HepG2 (cell line): Measurements from ENCODE around the gene TOP3B. TPM values are rescaled to one million over a fixed set of nuclear protein-coding genes. Genes with fewer than 3 reads are reported as not detected.

ENCODE experiments used
- ATAC-seq: fragments of 200-7000 bp; cut with Tn5 transposase; 3 replicates; pipeline ENCODE4 v1.9.1; 2020; ENCODE audit warnings: mild to moderate bottlenecking, moderate library complexity
- BruUV-seq: library from RNA; stranded (reverse); fragments of 400-500 nt; replicated peaks from 2 replicates; lab custom pipeline; 2021; lab: Mats Ljungman, UMichigan
- CTCF ChIA-PET: fragments of 300-600 bp; formaldehyde crosslinking; extraction: SDS; loops from one replicate; lab custom pipeline; 2021; ENCODE audit warnings: low total read pairs, inconsistent platforms, low intra/inter-chr PET ratio; lab: Yijun Ruan, JAX
- POLR2A ChIA-PET: fragments of 350-600 bp; sonication (Branson Sonifier 250); formaldehyde crosslinking; loops from one replicate; lab custom pipeline; 2020; ENCODE audit warnings: antibody characterized with exemption, inconsistent platforms; lab: Yijun Ruan, JAX
- DNase-seq: peaks from one replicate; pipeline ENCODE4 v3.0.0-alpha.2; 2015; ENCODE audit warnings: low spot score
- FAIRE-seq: peaks from 3 replicates; lab custom pipeline; 2011; peaks lifted over from hg19 to GRCh38; lab: Jason Lieb, UNC
- H2AFZ ChIP-seq: one replicate; pipeline ENCODE4 v1.6.1; 2011; ENCODE audit warnings: low read length, inconsistent platforms
- H3K27ac ChIP-seq: fragments of 300-600 bp; 3 replicates; pipeline ENCODE4 v1.8.0; 2011; ENCODE audit warnings: mixed run types, mild to moderate bottlenecking, mixed read lengths, low read length, inconsistent platforms; ENCODE audit not compliant: insufficient read depth; ENCODE audit errors: extremely low read length
- H3K27me3 ChIP-seq, 2 experiments: fragments of 200-600 bp in 1 of 2; 2 replicates in 1 of 2; 3 replicates in 1 of 2; pipeline versions ENCODE4 v1.6.0 to v1.8.0; 2011; ENCODE audit warnings: low read length in 2 of 2, mild to moderate bottlenecking in 2 of 2, moderate library complexity in 2 of 2, inconsistent platforms in 1 of 2; ENCODE audit not compliant: insufficient read depth in 2 of 2, control insufficient read depth in 1 of 2
- H3K36me3 ChIP-seq, 2 experiments: fragments of 200-600 bp in 1 of 2; replicated peaks in 1 of 2; 2 replicates in 1 of 2; 3 replicates in 1 of 2; pipeline versions ENCODE4 v1.5.1 to v1.8.0; 2011; ENCODE audit warnings: low read length in 2 of 2, inconsistent platforms in 1 of 2; ENCODE audit not compliant: insufficient read depth in 2 of 2, control insufficient read depth in 1 of 2
- H3K4me1 ChIP-seq: 2 replicates; pipeline ENCODE4 v1.5.1; 2012; ENCODE audit warnings: low read length, inconsistent platforms; ENCODE audit not compliant: insufficient read depth
- H3K4me2 ChIP-seq: 2 replicates; pipeline ENCODE4 v1.6.0; 2011; ENCODE audit warnings: low read depth, low read length, inconsistent platforms
- H3K4me3 ChIP-seq, 3 experiments: fragments of 200-600 bp in 1 of 3; sonication (generic), shearing (Covaris generic) in 1 of 3; replicated peaks in 1 of 3; 2 replicates each; pipeline ENCODE4 v1.5.1; 2011 to 2016; ENCODE audit warnings: low read length in 3 of 3, inconsistent platforms in 2 of 3, low read depth in 2 of 3, mild to moderate bottlenecking in 2 of 3, control low read depth in 1 of 3, mixed read lengths in 1 of 3; ENCODE audit not compliant: insufficient read depth in 1 of 3
- H3K79me2 ChIP-seq: one replicate; pipeline ENCODE4 v1.6.1; 2011; ENCODE audit warnings: low read length, inconsistent platforms; ENCODE audit not compliant: insufficient read depth
- H3K9ac ChIP-seq: 2 replicates; pipeline ENCODE4 v1.6.0; 2011; ENCODE audit warnings: mild to moderate bottlenecking, low read depth, low read length, inconsistent platforms; ENCODE audit not compliant: insufficient read depth
- H3K9me3 ChIP-seq: 2 replicates; pipeline ENCODE4 v1.5.1; 2012; ENCODE audit warnings: mild to moderate bottlenecking, low read length
- H4K20me1 ChIP-seq: 2 replicates; pipeline ENCODE4 v1.6.0; 2011; ENCODE audit warnings: inconsistent platforms, mild to moderate bottlenecking, low read length, moderate library complexity; ENCODE audit not compliant: insufficient read depth
- ATM ChIP-seq: fragments of 450-650 bp; IDR thresholded peaks from 2 replicates; pipeline ENCODE4 v1.7.1; 2017; ENCODE audit warnings: mild to moderate bottlenecking, borderline replicate concordance
- IRX3 ChIP-seq: sonication (generic); formaldehyde crosslinking; IDR thresholded peaks from 2 replicates; pipeline ENCODE4 v1.8.1; 2023; ENCODE audit warnings: mild to moderate bottlenecking, low read depth, missing genetic modification reagents, borderline replicate concordance
- KLF12 ChIP-seq: sonication (generic); formaldehyde crosslinking; IDR thresholded peaks from 2 replicates; pipeline ENCODE4 v1.4.0; 2020; ENCODE audit warnings: missing genetic modification reagents, borderline replicate concordance
- MATR3 ChIP-seq: sonication (generic); formaldehyde crosslinking; IDR thresholded peaks from 2 replicates; pipeline ENCODE4 v1.4.0; 2020; ENCODE audit warnings: missing genetic modification reagents
- MXI1 ChIP-seq: IDR thresholded peaks from 3 replicates; pipeline ENCODE4 v1.6.1; 2012; ENCODE audit warnings: low read depth, low read length, inconsistent platforms, borderline replicate concordance
- WIZ ChIP-seq: sonication (generic); formaldehyde crosslinking; IDR thresholded peaks from 2 replicates; pipeline ENCODE4 v1.5.1; 2020; ENCODE audit warnings: mild to moderate bottlenecking, missing genetic modification reagents
- ZFP36L2 ChIP-seq: sonication (generic); formaldehyde crosslinking; IDR thresholded peaks from 2 replicates; pipeline ENCODE4 v1.4.0; 2020; ENCODE audit warnings: missing genetic modification reagents
- ZNF33A ChIP-seq: sonication (generic); formaldehyde crosslinking; IDR thresholded peaks from 2 replicates; pipeline ENCODE4 v1.5.1; 2020; ENCODE audit warnings: missing genetic modification reagents, mild to moderate bottlenecking, moderate library complexity, borderline replicate concordance
- ZNF382 ChIP-seq: sonication (generic); formaldehyde crosslinking; IDR thresholded peaks from 2 replicates; pipeline ENCODE4 v1.5.0; 2020; ENCODE audit warnings: missing genetic modification reagents, mild to moderate bottlenecking, borderline replicate concordance
- ZNF512 ChIP-seq: sonication (generic); formaldehyde crosslinking; IDR thresholded peaks from 2 replicates; pipeline ENCODE4 v1.4.0; 2020; ENCODE audit warnings: mild to moderate bottlenecking, missing genetic modification reagents
- ZNF644 ChIP-seq: IDR thresholded peaks from 2 replicates; pipeline ENCODE4 v1.6.1; 2016; ENCODE audit warnings: low read depth
- ZSCAN21 ChIP-seq: sonication (generic); formaldehyde crosslinking; IDR thresholded peaks from 2 replicates; pipeline ENCODE4 v1.8.0; 2022; ENCODE audit warnings: mild to moderate bottlenecking, missing genetic modification reagents, moderate library complexity, borderline replicate concordance
- ZSCAN22 ChIP-seq: sonication (generic); formaldehyde crosslinking; IDR thresholded peaks from 2 replicates; pipeline ENCODE4 v1.4.0; 2020; ENCODE audit warnings: mild to moderate bottlenecking, missing genetic modification reagents
- ZSCAN30 ChIP-seq: sonication (generic); formaldehyde crosslinking; IDR thresholded peaks from 2 replicates; pipeline ENCODE4 v1.5.0; 2020; ENCODE audit warnings: mild to moderate bottlenecking, missing genetic modification reagents
- WGBS: methylation state at CpG from one replicate; pipeline ENCODE4 v1.1.6; 2017; ENCODE audit warnings: low lambda C conversion rate; 5-methylcytosine and 5-hydroxymethylcytosine counted together
- in situ Hi-C: cut with HindIII; loops from 2 replicates; pipeline ENCODE4 v1.10.0; 2017; ENCODE audit warnings: low pct_unique_long_range_greater_than_20kb; ENCODE audit not compliant: extremely low pct_ligation_motif_present
- intact Hi-C: fragments of 100-400 bp; cut with micrococcal nuclease; formaldehyde crosslinking; loops from one replicate; pipeline ENCODE4 v1.10.0; 2022; ENCODE audit not compliant: unreplicated experiment
- polyA plus RNA-seq, 8 experiments: library from polyadenylated mRNA; depleted of rRNA in 3 of 8; stranded (reverse) in 7 of 8; unstranded in 1 of 8; fragments of >200 nt; fragmentation: Illumina TruSeq in 4 of 8; extraction: Trizol in 4 of 8; gene quantifications; 2 replicates each; pipeline versions ENCODE4 v1.2.1 to v1.2.3, GENCODE V29; 2011 to 2016; ENCODE audit warnings: low read depth in 4 of 8, missing spikeins in 1 of 8, mixed read lengths in 1 of 8; ENCODE audit not compliant: insufficient read depth in 1 of 8
- total RNA-seq, 5 experiments: library from RNA; depleted of rRNA; stranded (reverse); fragments of >200 nt; fragmentation: Illumina TruSeq; extraction: Trizol; gene quantifications; 2 replicates each; pipeline ENCODE4 v1.2.3, GENCODE V29; 2016; ENCODE audit warnings: low read depth in 1 of 5
- TF ChIP-seq, protein P1 (sequence below): sonication (generic); formaldehyde crosslinking; IDR thresholded peaks from 2 replicates; pipeline ENCODE4 v1.5.1; 2020; ENCODE audit warnings: missing genetic modification reagents, mild to moderate bottlenecking, borderline replicate concordance
- TF ChIP-seq, protein P2 (sequence below): sonication (generic); formaldehyde crosslinking; IDR thresholded peaks from 2 replicates; pipeline ENCODE4 v1.4.0; 2020; ENCODE audit warnings: missing genetic modification reagents

Gene TOP3B
- total and polyA plus RNA-seq, 2 of the 13 experiments (the other 11 are each of a cell fraction or from before 2014, with no cell fraction given): 28.5 to 29.7 TPM

DNA sequence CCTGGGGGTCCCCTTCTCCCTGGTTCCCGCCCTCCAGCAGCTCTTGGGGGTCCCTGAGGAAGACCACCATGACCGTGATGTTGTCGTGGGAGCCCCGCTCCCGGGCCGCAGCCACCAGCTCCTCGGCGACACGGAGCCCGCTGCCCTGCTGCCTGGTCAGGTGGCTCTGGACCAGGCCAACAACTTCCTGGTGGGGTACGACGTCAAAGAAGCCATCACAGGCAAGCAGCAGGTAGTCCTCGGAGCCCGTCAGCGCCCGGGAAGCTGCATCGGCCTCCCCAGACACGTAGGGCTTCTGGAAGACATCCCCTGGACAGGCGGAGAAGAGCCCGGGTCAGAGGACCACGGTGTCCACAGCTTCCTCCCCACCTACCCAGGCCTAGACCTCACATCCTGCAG lies 59.4 kb downstream of the TOP3B start (continued):
- no peak for TF ChIP-seq ZSCAN30 (CRISPR knock-in tag)
- TF ChIP-seq, protein P1, sequence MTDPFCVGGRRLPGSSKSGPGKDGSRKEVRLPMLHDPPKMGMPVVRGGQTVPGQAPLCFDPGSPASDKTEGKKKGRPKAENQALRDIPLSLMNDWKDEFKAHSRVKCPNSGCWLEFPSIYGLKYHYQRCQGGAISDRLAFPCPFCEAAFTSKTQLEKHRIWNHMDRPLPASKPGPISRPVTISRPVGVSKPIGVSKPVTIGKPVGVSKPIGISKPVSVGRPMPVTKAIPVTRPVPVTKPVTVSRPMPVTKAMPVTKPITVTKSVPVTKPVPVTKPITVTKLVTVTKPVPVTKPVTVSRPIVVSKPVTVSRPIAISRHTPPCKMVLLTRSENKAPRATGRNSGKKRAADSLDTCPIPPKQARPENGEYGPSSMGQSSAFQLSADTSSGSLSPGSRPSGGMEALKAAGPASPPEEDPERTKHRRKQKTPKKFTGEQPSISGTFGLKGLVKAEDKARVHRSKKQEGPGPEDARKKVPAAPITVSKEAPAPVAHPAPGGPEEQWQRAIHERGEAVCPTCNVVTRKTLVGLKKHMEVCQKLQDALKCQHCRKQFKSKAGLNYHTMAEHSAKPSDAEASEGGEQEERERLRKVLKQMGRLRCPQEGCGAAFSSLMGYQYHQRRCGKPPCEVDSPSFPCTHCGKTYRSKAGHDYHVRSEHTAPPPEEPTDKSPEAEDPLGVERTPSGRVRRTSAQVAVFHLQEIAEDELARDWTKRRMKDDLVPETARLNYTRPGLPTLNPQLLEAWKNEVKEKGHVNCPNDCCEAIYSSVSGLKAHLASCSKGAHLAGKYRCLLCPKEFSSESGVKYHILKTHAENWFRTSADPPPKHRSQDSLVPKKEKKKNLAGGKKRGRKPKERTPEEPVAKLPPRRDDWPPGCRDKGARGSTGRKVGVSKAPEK (CRISPR knock-in tag): no peak
- no peak for TF ChIP-seq ATM
- no peak for TF ChIP-seq ZFP36L2 (CRISPR knock-in tag)
- TF ChIP-seq, all 625 proteins: peak for 0

- TF ChIP-seq ZNF512 (CRISPR knock-in tag): no peak
- TF ChIP-seq ZNF33A (CRISPR knock-in tag): no peak
- TF ChIP-seq MXI1: no peak
- no peak for TF ChIP-seq WIZ (CRISPR knock-in tag)
- TF ChIP-seq, protein P2, sequence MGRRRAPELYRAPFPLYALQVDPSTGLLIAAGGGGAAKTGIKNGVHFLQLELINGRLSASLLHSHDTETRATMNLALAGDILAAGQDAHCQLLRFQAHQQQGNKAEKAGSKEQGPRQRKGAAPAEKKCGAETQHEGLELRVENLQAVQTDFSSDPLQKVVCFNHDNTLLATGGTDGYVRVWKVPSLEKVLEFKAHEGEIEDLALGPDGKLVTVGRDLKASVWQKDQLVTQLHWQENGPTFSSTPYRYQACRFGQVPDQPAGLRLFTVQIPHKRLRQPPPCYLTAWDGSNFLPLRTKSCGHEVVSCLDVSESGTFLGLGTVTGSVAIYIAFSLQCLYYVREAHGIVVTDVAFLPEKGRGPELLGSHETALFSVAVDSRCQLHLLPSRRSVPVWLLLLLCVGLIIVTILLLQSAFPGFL (CRISPR knock-in tag): no peak
- TF ChIP-seq KLF12: no peak
- TF ChIP-seq ZSCAN21 (CRISPR knock-in tag): no peak
- no peak for TF ChIP-seq ZNF382
- no peak for TF ChIP-seq IRX3 (CRISPR knock-in tag)
- TF ChIP-seq MATR3 (CRISPR knock-in tag): no peak
- no peak for TF ChIP-seq ZSCAN22
- no peak for TF ChIP-seq ZNF644 (CRISPR knock-in tag)
- Histone ChIP-seq H3K4me2 (no peak overlapping the region), H4K20me1 (no peaks in the 10 kb centered on the region), H3K36me3 (peaks cover 0 to 9% of the 10 kb centered on the region in 2 experiments; a peak in 1 of 5 replicates), H3K4me3 (no peak overlapping the region), H3K27ac (no peak overlapping the region), H2AFZ (no peak overlapping the region), H3K27me3 (no peaks in the 10 kb centered on the region), H3K79me2 (no peaks in the 10 kb centered on the region), H3K4me1 (peaks cover 4% of the 10 kb centered on the region), H3K9me3 (no peaks in the 10 kb centered on the region), H3K9ac (no peak overlapping the region)
- intact Hi-C loops (no loop called here), in situ Hi-C loops (no loop called here)
- FAIRE-seq (no peak), DNase-seq (no peak), ATAC-seq (no peak)
- WGBS: 89% methylated on average over 13 of the region's 20 CpGs
- ChIA-PET POLR2A (interaction anchor here (0.6 kb wide), 1 partner anchor 148 kb away, joined by 5 read pairs; no protein-coding TSS in a partner anchor), CTCF (no interaction called here)
- no TSS peak for BruUV-seq
Measured at GRCh38 chr22:21922370-21923162, 60.0 kb downstream of the TOP3B start.
